HL-60/S4 (cell line): Measurements from ENCODE around the gene MIEN1.
"Not testable (repeated sequence)": the region's sequence is repeated elsewhere in the genome, so short reads cannot be mapped to it uniquely, and the experiment has no call there.

Source experiments
- in situ Hi-C: fragments of 300-500 bp; cut with MboI; formaldehyde crosslinking; loops from 2 replicates; pipeline ENCODE4 v1.14.3; 2022; ENCODE audit warnings: low sequenced_read_pairs

The MIEN1 gene

DNA sequence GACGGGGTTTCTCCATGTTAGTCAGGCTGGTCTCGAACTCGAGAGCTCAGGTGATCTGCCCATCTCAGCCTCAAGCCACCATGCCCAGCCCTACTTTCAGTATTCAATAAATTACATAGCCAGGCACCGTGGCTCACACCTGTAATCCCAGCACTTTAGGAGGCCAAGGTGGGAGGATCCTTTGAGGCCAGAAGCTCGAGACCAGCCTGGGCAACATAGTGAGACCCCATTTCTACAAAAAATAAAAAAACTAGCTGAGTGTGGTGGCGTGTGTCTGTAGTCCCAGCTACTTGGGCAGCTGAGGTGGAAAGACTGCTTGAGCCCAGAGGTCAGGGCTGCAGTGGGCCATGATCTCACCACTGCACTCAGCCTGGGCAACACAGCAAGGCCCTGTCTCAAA is 8.2 kb downstream of the MIEN1 start:
- in situ Hi-C loops, result no loop called here

DNA sequence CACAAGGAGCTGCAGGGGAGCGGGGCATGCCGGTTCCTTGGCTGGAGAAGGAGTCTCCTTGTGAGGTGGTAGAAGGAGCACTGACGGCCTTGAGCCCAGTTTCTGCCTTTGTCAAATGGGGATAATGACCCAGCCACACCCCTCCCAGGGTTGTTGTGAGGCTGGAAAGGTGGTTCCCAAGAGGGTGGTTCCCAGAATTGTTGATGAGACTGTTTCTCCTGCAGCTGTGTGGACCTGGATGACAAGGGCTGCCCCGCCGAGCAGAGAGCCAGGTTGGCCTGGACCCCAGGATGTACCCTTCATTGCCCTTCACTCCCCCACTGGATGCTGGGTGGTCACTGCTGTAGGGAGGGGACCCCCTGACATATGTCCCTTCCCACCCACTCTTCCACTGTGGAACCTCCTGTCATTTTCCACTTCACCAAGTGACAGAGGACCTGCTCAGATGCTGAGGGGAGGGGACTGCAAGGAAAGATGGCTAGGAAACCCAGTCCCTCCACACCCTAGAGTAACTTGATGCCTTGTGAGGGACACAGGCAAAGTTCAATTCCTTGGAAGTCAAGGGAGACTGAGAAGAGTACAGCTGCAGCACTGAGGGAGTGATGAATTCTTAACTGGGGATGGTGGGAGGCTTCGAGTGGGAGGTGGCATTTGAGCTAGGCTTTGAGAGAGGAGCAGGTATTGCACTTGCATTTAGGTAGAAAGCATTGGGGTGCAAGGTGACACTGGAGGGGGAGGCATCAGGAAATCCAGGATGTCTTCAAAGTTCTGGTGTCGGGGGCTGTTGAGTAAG is 10.6 kb downstream of the MIEN1 start:
- in situ Hi-C loops, result no loop called here

DNA sequence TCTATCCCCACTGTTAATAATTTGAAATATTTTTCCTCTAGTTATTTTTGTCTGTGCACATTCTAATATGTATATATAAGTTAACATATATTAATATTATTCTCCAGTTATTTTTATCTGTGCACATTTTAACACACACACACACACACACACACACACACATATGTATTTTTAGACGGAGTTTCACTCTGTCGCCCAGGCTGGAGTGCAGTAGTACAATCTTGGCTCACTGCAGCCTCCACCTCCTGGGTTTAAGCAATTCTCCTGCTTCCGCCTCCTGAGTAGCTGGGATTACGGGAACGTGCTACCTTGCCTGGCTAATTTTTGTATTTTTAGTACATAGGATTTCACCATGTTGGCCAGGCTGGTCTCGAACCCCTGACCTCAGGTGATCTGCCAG is 12.7 kb downstream of the MIEN1 start:
- in situ Hi-C loops, result no loop called here

GRCh38 chr17:39716879-39717536 is 13.3 kb downstream of the MIEN1 start:
- in situ Hi-C loops, result no loop called here

DNA sequence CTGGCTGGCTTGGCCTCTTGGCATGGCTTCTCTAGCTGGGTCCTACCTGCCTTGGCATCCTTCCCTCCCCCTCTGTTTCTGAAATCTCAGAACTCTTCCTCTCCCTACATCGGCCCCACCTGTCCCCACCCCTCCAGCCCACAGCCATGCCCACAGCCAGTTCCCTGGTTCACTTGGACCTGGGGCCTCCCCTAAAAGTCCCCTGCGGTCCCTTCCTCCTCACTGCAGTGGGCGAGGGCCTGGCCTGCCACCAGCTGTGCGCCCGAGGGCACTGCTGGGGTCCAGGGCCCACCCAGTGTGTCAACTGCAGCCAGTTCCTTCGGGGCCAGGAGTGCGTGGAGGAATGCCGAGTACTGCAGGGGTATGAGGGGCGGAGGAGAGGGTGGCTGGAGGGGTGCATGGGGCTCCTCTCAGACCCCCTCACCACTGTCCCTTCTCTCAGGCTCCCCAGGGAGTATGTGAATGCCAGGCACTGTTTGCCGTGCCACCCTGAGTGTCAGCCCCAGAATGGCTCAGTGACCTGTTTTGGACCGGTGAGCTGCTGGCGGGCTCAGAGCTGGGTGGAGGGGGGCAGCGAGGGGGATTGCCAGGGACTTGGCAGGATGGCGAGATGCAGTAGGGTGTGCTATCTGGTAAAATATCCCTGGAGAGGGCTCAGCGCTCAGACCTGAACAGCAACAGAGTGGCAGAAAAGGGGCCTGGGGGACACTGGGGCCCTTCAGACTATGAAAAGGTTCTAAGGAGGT is 14.1 kb downstream of the MIEN1 start:
- in situ Hi-C loops, result no loop called here

- in situ Hi-C loops, result no loop called here
Observed at GRCh38 chr17:39715375-39716072, 14.8 kb downstream of the MIEN1 start.

DNA sequence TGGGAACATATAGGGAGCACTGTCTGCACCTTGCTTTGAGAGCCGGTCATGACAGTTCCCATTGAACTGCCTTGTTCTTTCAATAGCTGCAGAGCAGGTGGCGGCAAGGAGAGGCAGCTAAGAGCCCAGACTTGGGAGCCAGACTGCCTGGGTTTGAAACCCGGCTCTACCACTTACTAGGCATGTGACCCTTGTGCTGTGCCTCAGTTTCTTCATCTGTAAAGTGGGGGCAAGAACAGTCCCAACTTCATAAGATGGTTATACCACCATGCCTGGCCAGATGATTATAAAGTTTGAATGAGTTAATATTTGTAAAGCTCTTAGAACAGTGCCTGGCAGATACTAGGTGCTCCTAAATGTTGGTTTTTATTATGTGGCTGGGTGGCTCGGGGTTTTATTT is 16.1 kb downstream of the MIEN1 start:
- in situ Hi-C loops, result no loop called here

DNA sequence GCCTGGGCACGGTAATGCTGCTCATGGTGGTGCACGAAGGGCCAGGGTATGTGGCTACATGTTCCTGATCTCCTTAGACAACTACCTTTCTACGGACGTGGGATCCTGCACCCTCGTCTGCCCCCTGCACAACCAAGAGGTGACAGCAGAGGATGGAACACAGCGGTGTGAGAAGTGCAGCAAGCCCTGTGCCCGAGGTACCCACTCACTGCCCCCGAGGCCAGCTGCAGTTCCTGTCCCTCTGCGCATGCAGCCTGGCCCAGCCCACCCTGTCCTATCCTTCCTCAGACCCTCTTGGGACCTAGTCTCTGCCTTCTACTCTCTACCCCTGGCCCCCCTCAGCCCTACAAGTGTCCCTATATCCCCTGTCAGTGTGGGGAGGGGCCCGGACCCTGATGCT is 18.5 kb downstream of the MIEN1 start:
- in situ Hi-C loops, result no loop called here

- in situ Hi-C loops, result not testable (repeated sequence)
Observed at GRCh38 chr17:39711071-39711470, 19.3 kb downstream of the MIEN1 start.

- in situ Hi-C loops, result no loop called here
Observed at GRCh38 chr17:39709998-39710964, 20.1 kb downstream of the MIEN1 start.

- in situ Hi-C loops, result no loop called here
Observed at GRCh38 chr17:39709319-39709997, 20.9 kb downstream of the MIEN1 start.

DNA sequence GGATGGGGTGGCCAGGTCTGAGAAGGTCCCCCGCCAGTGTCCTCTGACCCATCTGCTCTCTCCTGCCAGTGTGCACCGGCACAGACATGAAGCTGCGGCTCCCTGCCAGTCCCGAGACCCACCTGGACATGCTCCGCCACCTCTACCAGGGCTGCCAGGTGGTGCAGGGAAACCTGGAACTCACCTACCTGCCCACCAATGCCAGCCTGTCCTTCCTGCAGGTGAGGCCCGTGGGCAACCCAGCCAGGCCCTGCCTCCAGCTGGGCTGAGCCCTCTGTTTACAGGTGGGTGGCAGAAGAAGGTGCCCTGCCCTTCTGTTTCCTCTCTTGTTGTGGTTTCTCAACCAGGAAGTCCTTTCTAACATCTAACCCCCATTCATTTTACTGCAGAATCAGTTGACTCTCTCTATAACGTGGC is 23.4 kb downstream of the MIEN1 start:
- in situ Hi-C loops, result no loop called here

- in situ Hi-C loops, result no loop called here
Observed at GRCh38 chr17:39706383-39706782, 23.9 kb downstream of the MIEN1 start.

DNA sequence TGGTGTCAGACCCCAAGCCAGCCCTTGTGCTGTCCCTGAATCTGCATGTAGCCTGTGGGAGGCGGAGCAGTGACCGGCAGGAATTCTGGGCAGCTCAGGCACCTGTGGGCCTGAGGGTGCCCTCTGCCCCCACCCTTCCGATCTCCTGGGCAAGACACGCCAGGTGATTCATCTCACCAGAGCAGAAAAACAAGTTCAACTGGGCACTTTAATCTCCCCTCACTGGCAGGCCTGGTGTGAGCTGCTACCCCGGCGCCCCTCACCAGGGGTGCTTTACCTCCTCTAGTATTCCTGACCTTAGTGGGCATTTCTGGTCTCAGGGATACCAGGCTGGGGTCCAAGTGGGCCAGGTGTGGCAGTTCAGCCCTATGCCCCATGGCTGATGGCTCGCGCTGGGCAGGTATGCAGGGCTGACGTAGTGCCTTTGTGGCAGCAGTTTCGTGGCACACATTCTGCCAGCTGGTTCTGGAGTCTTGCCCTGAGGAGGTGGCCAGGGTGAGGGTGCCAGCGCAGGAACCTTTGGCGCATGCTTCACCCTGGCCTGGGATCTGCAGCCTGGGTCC is 24.5 kb downstream of the MIEN1 start:
- in situ Hi-C loops, result no loop called here

DNA sequence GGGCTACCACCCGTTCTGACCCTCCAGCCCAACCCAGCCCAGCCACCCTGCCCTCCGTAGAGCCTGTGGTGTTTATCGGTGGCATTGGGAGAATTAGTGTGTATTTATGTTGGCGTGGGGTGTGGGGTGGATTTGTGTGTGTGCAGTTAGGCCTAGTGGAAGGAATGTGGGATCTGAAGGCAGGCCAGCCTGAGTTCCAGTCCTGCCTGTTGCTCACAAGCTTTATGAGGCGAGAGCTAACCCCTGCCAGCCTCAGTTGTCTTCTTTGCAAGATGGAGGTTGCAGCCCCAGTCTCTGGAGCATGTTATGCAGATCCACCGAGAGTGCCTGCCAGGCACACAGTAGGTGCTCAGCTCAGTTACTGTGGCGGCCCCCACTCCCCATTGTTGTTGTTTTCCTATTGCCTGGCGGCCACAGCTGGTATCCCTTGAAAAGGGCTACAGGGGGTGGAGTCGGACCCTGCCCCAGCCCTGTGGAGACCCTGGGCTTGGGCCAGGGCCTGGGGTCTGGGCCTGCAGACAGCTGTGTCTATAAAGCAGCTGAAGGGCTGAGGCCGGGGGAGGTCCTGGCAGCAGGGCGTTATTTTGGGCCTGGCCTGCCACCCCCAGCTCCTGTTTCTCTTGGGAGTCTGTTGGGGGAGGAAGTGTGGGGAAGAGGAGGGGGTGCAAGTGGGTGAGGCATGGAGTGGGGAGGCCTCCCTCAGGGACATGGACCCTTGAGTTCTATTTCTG is 25.3 kb downstream of the MIEN1 start:
- in situ Hi-C loops, result no loop called here

DNA sequence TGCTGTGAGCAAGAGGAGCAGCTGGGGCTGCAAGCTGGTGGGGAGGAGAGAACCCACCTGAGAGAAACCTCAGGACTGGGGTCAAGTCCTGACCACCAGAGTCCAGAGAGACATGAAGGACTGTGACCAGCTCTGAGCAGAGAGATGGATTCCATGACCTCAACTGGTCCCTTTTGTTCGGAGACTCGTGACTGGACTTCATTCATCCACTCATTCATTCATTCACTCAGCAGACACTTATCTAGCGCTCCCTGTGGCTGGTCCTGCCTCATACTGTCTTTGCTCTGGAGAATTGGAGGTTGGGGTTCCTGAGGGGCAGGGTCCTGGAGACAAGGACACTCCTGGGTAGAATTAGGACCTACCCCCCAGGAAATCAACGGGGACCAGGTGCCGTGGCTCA is 26.4 kb downstream of the MIEN1 start:
- in situ Hi-C loops, result no loop called here

- in situ Hi-C loops, result no loop called here
Observed at GRCh38 chr17:39702901-39703893, 27.1 kb downstream of the MIEN1 start.
